ENCODE results near the gene CTBP2.

DNA sequence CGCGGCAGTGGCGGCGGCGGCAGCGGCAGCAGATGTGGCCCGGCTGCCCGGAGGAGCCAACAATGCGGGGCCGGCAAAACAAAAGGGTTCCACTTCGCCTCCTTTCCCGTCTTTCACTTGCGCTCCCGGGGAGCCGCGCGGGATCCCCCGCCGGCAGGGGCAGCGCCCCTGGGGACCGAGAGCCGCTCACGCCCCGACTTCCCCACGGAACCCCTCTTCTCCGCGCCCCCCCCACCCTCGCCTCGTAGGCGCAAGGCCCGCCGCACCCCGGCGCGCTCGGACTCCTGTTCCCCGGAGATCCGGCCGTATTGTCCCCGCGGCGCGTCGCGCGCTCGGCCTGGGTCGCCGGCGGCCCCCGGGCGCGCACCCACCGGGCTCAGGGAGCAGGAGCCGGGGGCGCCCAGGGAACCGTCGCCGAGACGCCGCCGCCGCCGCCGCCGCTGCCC is 854 bp downstream of the CTBP2 start:
- TF ChIP-seq, protein P1, sequence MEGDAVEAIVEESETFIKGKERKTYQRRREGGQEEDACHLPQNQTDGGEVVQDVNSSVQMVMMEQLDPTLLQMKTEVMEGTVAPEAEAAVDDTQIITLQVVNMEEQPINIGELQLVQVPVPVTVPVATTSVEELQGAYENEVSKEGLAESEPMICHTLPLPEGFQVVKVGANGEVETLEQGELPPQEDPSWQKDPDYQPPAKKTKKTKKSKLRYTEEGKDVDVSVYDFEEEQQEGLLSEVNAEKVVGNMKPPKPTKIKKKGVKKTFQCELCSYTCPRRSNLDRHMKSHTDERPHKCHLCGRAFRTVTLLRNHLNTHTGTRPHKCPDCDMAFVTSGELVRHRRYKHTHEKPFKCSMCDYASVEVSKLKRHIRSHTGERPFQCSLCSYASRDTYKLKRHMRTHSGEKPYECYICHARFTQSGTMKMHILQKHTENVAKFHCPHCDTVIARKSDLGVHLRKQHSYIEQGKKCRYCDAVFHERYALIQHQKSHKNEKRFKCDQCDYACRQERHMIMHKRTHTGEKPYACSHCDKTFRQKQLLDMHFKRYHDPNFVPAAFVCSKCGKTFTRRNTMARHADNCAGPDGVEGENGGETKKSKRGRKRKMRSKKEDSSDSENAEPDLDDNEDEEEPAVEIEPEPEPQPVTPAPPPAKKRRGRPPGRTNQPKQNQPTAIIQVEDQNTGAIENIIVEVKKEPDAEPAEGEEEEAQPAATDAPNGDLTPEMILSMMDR (IDR thresholded peaks at IDR 0.05) = no peak
- TF ChIP-seq POLR2A (IDR thresholded peaks at IDR 0.05) = no peak
